ENCODE data around the gene HEATR1.

The HEATR1 gene

GRCh38 chr1:236535190-236535589 is 69.1 kb downstream of the HEATR1 start:
- no peak for DNase-seq

- DNase-seq, result no peak
These were observed 70.1 kb downstream of the HEATR1 start for GRCh38 chr1:236534151-236534651.

- no peak for DNase-seq
These were observed 71.5 kb downstream of the HEATR1 start for GRCh38 chr1:236532850-236533249.

GRCh38 chr1:236530959-236531358 is 73.4 kb downstream of the HEATR1 start:
- no peak for DNase-seq

- no peak for DNase-seq
These were observed 74.0 kb downstream of the HEATR1 start for GRCh38 chr1:236530286-236530685.

GRCh38 chr1:236526079-236526478 is 78.2 kb downstream of the HEATR1 start:
- DNase-seq, result no peak

GRCh38 chr1:236524895-236525184 is 79.5 kb downstream of the HEATR1 start:
- DNase-seq, result no peak

GRCh38 chr1:236524142-236524894 is 80.0 kb downstream of the HEATR1 start:
- no peak for DNase-seq

- DNase-seq, result no peak
These were observed 80.6 kb downstream of the HEATR1 start, which contains the start of gene LGALS8 for GRCh38 chr1:236523704-236524141. LGALS8 (plus strand) TSS chr1:236523982; CDS start chr1:236526071, 2,089 bp downstream.

GRCh38 chr1:236522937-236523703 is 81.2 kb downstream of the HEATR1 start:
- DNase-seq, result no peak

- no peak for DNase-seq
These were observed 83.8 kb downstream of the HEATR1 start for GRCh38 chr1:236520445-236521005.

- no peak for DNase-seq
These were observed 86.0 kb downstream of the HEATR1 start for GRCh38 chr1:236518322-236518721.

GRCh38 chr1:236516929-236517704 is 87.2 kb downstream of the HEATR1 start:
- DNase-seq, result peak; percentile 79

GRCh38 chr1:236515443-236515958 is 88.8 kb downstream of the HEATR1 start:
- peak; percentile 94 for DNase-seq

- peak; percentile 94 for DNase-seq
These were observed 89.4 kb downstream of the HEATR1 start for GRCh38 chr1:236514703-236515442.

GRCh38 chr1:236511735-236512418 is 92.4 kb downstream of the HEATR1 start:
- DNase-seq, result no peak

GRCh38 chr1:236509647-236510401 is 94.5 kb downstream of the HEATR1 start:
- DNase-seq, result no peak

- DNase-seq, result no peak
These were observed 95.1 kb downstream of the HEATR1 start for GRCh38 chr1:236509203-236509602.

GRCh38 chr1:236508593-236509027 is 95.7 kb downstream of the HEATR1 start:
- no peak for DNase-seq

GRCh38 chr1:236507022-236507700 is 97.2 kb downstream of the HEATR1 start:
- DNase-seq, result peak; percentile 28
